ENCODE data around the gene ZNF768.

ZNF768 gene

GRCh38 chr16:30528799-30529457, 2.6 kb upstream of the ZNF768 start:
- no peak overlapping the region for H3K4me2 ChIP-seq (ENCODE audit: insufficient read depth, low read length)
- H3K9me3 ChIP-seq (ENCODE audit: insufficient read depth, low read length, severe bottlenecking) = no peaks in the 10 kb centered on the region
- peaks cover 29% of the 10 kb centered on the region for H3K36me3 ChIP-seq (ENCODE audit: insufficient read depth, low read length)
- H3K27ac ChIP-seq (ENCODE audit: low read length) = peak overlapping the region; percentile 58
- DNase-seq (no peak), ATAC-seq (ENCODE audit: insufficient read depth, low read depth) (no peak)
- H2AFZ ChIP-seq (ENCODE audit: low read depth, low read length) = no peak overlapping the region
- peaks cover 45% of the 10 kb centered on the region for H3K4me1 ChIP-seq (ENCODE audit: insufficient read depth, low read length)
- H3K4me3 ChIP-seq (ENCODE audit: low read depth in 1 of 2, low read length in 2 of 2) = no peak overlapping the region
- peaks cover 20% of the 10 kb centered on the region for H3K79me2 ChIP-seq (ENCODE audit: insufficient read depth, low read length)
- H3K9ac ChIP-seq (ENCODE audit: low read depth, low read length) = no peak overlapping the region
- no peaks in the 10 kb centered on the region for H4K20me1 ChIP-seq (ENCODE audit: insufficient read depth, low read length)
- no peak for TF ChIP-seq EZH2 (IDR thresholded peaks at IDR 0.05; ENCODE audit: borderline replicate concordance, low read depth, low read length, severe bottlenecking)
- H3K27me3 ChIP-seq (ENCODE audit: insufficient read depth, low read length, poor library complexity) = no peaks in the 10 kb centered on the region

GRCh38 chr16:30527635-30528178, 1.3 kb upstream of the ZNF768 start:
- H3K9me3 ChIP-seq (ENCODE audit: insufficient read depth, low read length, severe bottlenecking) = no peaks in the 10 kb centered on the region
- H3K9ac ChIP-seq (ENCODE audit: low read depth, low read length) = peak overlapping the region; percentile 84
- peaks cover 22% of the 10 kb centered on the region for H3K36me3 ChIP-seq (ENCODE audit: insufficient read depth, low read length)
- H4K20me1 ChIP-seq (ENCODE audit: insufficient read depth, low read length) = no peaks in the 10 kb centered on the region
- H2AFZ ChIP-seq (ENCODE audit: low read depth, low read length) = peak overlapping the region; percentile 78
- H3K27me3 ChIP-seq (ENCODE audit: insufficient read depth, low read length, poor library complexity) = no peaks in the 10 kb centered on the region
- TF ChIP-seq CTCF (IDR thresholded peaks at IDR 0.05; ENCODE audit: borderline replicate concordance, extremely low read depth, low read length, poor library complexity, severe bottlenecking) (no peak), EZH2 (IDR thresholded peaks at IDR 0.05; ENCODE audit: borderline replicate concordance, low read depth, low read length, severe bottlenecking) (no peak)
- peak overlapping the region in 1 of 2 experiments; percentile 80; a peak in 2 of 4 replicates for H3K4me3 ChIP-seq (ENCODE audit: low read depth in 1 of 2, low read length in 2 of 2)
- H3K27ac ChIP-seq (ENCODE audit: low read length) = peak overlapping the region; percentile 89
- peaks cover 8% of the 10 kb centered on the region for H3K79me2 ChIP-seq (ENCODE audit: insufficient read depth, low read length)
- no peak for DNase-seq
- no peak for ATAC-seq (ENCODE audit: insufficient read depth, low read depth)
- peaks cover 33% of the 10 kb centered on the region for H3K4me1 ChIP-seq (ENCODE audit: insufficient read depth, low read length)
- peak overlapping the region; percentile 84 for H3K4me2 ChIP-seq (ENCODE audit: insufficient read depth, low read length)

GRCh38 chr16:30526823-30527634, 663 bp upstream of the ZNF768 start:
- peaks cover under 1% of the 10 kb centered on the region; the same call in 1 of the 2 replicates for H3K79me2 ChIP-seq (ENCODE audit: insufficient read depth, low read length)
- peak overlapping the region; percentile 78 for H2AFZ ChIP-seq (ENCODE audit: low read depth, low read length)
- ATAC-seq (ENCODE audit: insufficient read depth, low read depth) = peak; percentile 91

More at GRCh38 chr16:30526823-30527634, 663 bp upstream of the ZNF768 start:
- DNase-seq = peak; percentile 97
- Histone ChIP-seq H3K9me3 (ENCODE audit: insufficient read depth, low read length, severe bottlenecking) (no peaks in the 10 kb centered on the region), H3K27me3 (ENCODE audit: insufficient read depth, low read length, poor library complexity) (no peaks in the 10 kb centered on the region), H4K20me1 (ENCODE audit: insufficient read depth, low read length) (no peaks in the 10 kb centered on the region), H3K36me3 (ENCODE audit: insufficient read depth, low read length) (peaks cover 15% of the 10 kb centered on the region), H3K4me2 (ENCODE audit: insufficient read depth, low read length) (peak overlapping the region; percentile 84), H3K27ac (ENCODE audit: low read length) (peak overlapping the region; percentile 89), H3K9ac (ENCODE audit: low read depth, low read length) (peak overlapping the region; percentile 84), H3K4me3 (ENCODE audit: low read depth in 1 of 2, low read length in 2 of 2) (peak overlapping the region; percentile 80 to 82; a peak in 3 of 4 replicates), H3K4me1 (ENCODE audit: insufficient read depth, low read length) (peaks cover 29% of the 10 kb centered on the region)
- TF ChIP-seq CTCF (IDR thresholded peaks at IDR 0.05; ENCODE audit: borderline replicate concordance, extremely low read depth, low read length, poor library complexity, severe bottlenecking) = peak; percentile 54
- TF ChIP-seq EZH2 (IDR thresholded peaks at IDR 0.05; ENCODE audit: borderline replicate concordance, low read depth, low read length, severe bottlenecking) = no peak
